Measurements from ENCODE around the gene ACSM6.

ACSM6 gene

DNA sequence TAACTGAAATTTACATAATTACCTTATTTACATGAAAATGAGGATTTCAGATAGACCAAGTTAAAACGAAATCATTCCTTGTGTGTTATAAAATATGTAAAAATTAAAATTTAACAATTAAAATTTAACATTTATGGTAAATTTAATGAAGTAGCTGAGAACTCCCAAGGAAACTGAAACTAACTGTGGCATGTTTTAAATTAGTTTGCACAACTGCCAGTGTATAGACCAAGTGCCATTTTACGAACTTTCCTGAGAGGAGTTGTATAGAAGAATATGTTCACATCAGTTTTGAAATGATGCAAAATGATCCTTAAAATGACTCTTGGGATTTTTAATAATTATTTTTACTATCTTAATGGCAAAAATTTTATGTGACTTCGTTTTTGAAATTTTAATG is 73.2 kb downstream of the ACSM6 start:
- no peak overlapping the region for H3K27ac ChIP-seq
- TF ChIP-seq, protein P1, sequence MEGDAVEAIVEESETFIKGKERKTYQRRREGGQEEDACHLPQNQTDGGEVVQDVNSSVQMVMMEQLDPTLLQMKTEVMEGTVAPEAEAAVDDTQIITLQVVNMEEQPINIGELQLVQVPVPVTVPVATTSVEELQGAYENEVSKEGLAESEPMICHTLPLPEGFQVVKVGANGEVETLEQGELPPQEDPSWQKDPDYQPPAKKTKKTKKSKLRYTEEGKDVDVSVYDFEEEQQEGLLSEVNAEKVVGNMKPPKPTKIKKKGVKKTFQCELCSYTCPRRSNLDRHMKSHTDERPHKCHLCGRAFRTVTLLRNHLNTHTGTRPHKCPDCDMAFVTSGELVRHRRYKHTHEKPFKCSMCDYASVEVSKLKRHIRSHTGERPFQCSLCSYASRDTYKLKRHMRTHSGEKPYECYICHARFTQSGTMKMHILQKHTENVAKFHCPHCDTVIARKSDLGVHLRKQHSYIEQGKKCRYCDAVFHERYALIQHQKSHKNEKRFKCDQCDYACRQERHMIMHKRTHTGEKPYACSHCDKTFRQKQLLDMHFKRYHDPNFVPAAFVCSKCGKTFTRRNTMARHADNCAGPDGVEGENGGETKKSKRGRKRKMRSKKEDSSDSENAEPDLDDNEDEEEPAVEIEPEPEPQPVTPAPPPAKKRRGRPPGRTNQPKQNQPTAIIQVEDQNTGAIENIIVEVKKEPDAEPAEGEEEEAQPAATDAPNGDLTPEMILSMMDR (IDR thresholded peaks at IDR 0.05): no peak
- H3K4me1 ChIP-seq (ENCODE audit: control insufficient read depth in 1 of 2, insufficient read depth in 1 of 2, low read depth in 1 of 2, low read length in 1 of 2): no peaks in the 10 kb centered on the region
- H3K9me3 ChIP-seq: no peaks in the 10 kb centered on the region
- no peaks in the 10 kb centered on the region for H3K27me3 ChIP-seq
- H3K4me3 ChIP-seq (ENCODE audit: low read depth in 1 of 2, low read length in 1 of 2): no peak overlapping the region
- H3K36me3 ChIP-seq: no peaks in the 10 kb centered on the region

DNA sequence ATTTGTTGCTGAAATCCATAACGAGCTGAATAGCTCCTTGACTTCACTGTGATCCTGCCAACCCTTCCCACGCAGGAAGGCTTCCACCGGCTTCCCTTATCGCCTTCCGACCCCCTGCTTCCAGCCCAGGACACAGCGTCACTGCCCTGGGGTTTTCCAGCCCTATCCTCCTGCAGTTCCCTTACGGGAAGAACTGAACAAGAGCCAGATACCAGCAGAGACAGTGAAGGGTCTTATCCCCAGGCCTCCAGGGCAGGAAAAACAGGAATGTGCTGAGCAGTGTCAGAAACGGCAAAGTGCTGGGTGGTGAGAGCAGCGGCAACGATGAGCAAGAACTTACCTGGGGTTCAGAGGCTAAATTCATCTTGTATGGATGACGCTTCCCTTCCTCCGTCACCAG is 74.4 kb downstream of the ACSM6 start:
- H3K4me3 ChIP-seq (ENCODE audit: low read depth in 1 of 2, low read length in 1 of 2): no peak overlapping the region
- no peak overlapping the region for H3K27ac ChIP-seq
- H3K36me3 ChIP-seq: no peaks in the 10 kb centered on the region
- no peaks in the 10 kb centered on the region for H3K4me1 ChIP-seq (ENCODE audit: control insufficient read depth in 1 of 2, insufficient read depth in 1 of 2, low read depth in 1 of 2, low read length in 1 of 2)
- TF ChIP-seq, protein P1 (IDR thresholded peaks at IDR 0.05): no peak
- no peaks in the 10 kb centered on the region for H3K9me3 ChIP-seq
- no peaks in the 10 kb centered on the region for H3K27me3 ChIP-seq

DNA sequence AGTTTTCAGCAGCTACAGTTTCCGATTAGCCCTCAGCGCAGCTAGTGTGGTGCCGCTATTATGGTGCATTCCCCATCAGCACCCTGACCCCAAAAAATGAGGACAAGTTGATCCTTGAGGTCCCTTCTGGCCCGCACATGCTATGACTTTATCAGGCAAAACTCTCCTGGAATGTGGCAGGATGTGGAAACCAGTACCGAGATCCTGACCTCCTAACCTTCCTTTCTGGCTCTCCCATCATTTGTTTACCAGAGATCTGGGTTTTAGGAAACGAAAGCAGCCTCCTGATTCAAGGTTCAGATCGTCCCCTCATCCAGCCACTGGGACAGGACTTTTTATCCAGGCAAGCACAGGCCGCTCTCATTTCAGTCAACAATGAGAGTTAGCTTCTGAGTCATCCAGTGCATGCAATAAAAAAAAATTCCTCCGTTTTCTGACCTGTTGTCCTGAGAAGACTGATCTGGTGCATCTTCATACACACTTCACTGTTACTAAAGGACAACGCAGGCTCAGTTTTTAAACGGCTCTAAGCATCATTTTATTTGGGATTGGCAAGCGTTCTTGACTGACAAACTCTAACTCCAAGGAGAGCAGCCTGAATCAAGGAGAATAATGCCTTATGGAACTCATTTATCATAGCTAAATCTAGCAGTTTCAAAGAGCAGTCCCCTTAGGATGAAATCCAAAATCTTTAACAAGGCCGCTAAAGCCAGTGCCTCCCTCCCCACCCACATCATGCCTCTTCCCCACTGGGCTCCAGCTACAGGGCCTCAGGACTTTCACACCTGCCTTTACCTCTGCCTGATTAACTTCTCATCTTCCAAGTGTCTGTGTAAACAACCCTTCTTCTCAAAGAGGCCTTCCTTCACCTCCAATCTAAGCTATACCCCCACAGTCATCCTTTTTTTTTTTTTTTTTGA is 79.6 kb downstream of the ACSM6 start:
- H3K36me3 ChIP-seq: no peaks in the 10 kb centered on the region
- H3K4me1 ChIP-seq (ENCODE audit: control insufficient read depth in 1 of 2, insufficient read depth in 1 of 2, low read depth in 1 of 2, low read length in 1 of 2): no peaks in the 10 kb centered on the region
- no peak overlapping the region for H3K4me3 ChIP-seq (ENCODE audit: low read depth in 1 of 2, low read length in 1 of 2)
- no peaks in the 10 kb centered on the region for H3K9me3 ChIP-seq
- no peak overlapping the region for H3K27ac ChIP-seq
- H3K27me3 ChIP-seq: no peaks in the 10 kb centered on the region
- TF ChIP-seq, protein P1 (IDR thresholded peaks at IDR 0.05): no peak

DNA sequence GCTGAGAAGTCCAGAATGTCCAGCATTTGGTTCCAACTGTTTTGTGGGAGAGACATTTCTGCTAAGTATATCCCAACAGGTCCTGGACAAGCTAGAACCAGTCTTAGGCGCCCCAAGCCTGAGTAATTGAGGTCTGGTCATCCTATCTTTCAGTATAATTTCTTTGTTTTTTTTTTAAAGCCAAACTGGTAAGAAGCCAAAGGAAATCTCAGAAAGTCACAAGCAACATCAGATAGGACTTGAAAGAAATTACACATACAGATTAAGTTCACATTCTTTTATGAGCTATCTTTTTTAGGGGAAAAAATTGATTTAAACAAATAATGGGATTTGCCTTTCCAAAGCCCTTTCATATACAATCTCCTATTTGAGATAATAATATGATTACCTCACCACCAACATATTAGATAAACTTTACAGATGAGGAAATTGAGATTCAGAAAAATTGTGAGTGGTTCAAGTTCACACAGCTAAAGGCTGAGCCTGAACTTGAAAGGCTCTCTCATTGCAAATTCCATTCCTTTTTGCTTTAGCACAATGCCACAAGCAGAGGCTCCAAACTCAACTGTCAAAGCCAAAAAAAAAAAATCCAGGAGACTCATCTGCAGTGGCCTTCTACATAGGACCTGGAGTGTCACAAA is 81.8 kb downstream of the ACSM6 start:
- Histone ChIP-seq H3K4me3 (ENCODE audit: low read depth in 1 of 2, low read length in 1 of 2) (no peak overlapping the region), H3K9me3 (no peaks in the 10 kb centered on the region), H3K27ac (no peak overlapping the region), H3K36me3 (no peaks in the 10 kb centered on the region), H3K4me1 (ENCODE audit: control insufficient read depth in 1 of 2, insufficient read depth in 1 of 2, low read depth in 1 of 2, low read length in 1 of 2) (no peaks in the 10 kb centered on the region), H3K27me3 (no peaks in the 10 kb centered on the region)
- TF ChIP-seq, protein P1 (IDR thresholded peaks at IDR 0.05): no peak

DNA sequence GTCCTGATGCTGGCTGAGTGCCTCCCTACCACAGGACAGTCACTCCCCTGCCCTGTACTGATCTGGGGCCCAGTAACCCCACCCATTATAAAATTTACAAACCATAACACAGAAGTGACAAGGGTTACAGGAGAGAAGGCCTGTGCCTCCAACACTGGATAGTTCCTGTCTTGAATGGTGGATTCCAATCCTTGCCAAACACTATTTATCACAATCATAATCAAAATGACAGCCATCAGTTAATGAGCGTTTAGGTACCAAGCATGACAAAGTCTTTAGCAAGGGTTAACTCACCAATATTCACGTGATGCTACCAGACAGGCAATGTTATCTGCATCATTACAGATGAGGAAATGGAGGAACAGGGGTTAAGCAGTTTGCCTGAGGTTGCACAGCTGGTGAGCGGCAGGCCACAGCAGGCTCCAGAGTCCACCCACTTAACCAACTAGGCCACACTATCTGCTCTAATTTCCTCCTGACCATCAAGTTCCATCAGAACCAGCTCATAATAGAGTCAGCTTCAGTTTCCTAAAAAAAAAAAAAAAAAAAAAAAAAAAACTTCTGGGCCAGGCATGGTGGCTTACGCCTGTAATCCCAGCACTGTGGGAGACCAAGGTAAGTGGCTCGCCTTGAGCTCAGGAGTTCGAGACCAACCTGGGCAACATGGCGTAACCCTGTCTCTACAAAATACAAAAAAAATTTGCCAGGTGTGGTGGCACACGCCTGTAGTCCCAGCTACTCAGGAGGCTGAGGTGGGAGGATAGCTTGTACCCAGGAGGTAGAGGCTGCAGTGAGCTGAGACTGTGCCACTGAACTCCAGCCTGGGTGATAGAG is 82.5 kb downstream of the ACSM6 start:
- Histone ChIP-seq H3K27ac (no peak overlapping the region), H3K4me1 (ENCODE audit: control insufficient read depth in 1 of 2, insufficient read depth in 1 of 2, low read depth in 1 of 2, low read length in 1 of 2) (no peaks in the 10 kb centered on the region), H3K9me3 (no peaks in the 10 kb centered on the region), H3K36me3 (no peaks in the 10 kb centered on the region), H3K27me3 (no peaks in the 10 kb centered on the region), H3K4me3 (ENCODE audit: low read depth in 1 of 2, low read length in 1 of 2) (no peak overlapping the region)
- TF ChIP-seq, protein P1 (IDR thresholded peaks at IDR 0.05): no peak
